HAP-1 (cell line): ENCODE measurements around the gene GOLGA8H.
"Not testable (repeated sequence)": the region's sequence is repeated elsewhere in the genome, so short reads cannot be mapped to it uniquely, and the experiment has no call there.

Source experiments
- DNase-seq, 2 experiments: peaks; one replicate each; pipeline ENCODE4 v3.0.0-alpha.2; 2016 to 2020; ENCODE audit warnings: low spot score in 2 of 2
- H3K27me3 ChIP-seq: fragments of 250-450 bp; sonication (Bioruptor Pico); 2 replicates; pipeline ENCODE4 v1.5.1; 2020; ENCODE audit warnings: low read depth, mild to moderate bottlenecking, moderate library complexity
- H3K36me3 ChIP-seq: fragments of 250-450 bp; sonication (Bioruptor Pico); replicated peaks from 2 replicates; pipeline ENCODE4 v1.5.1; 2020; ENCODE audit warnings: mild to moderate bottlenecking
- H3K4me1 ChIP-seq: fragments of 250-450 bp; sonication (Bioruptor Pico); 2 replicates; pipeline ENCODE4 v1.5.1; 2020; ENCODE audit warnings: mild to moderate bottlenecking
- H3K4me3 ChIP-seq: fragments of 250-450 bp; sonication (Bioruptor Pico); 2 replicates; pipeline ENCODE4 v1.5.1; 2020; ENCODE audit warnings: mild to moderate bottlenecking, moderate library complexity
- H3K9me3 ChIP-seq: fragments of 250-450 bp; sonication (Bioruptor Pico); 2 replicates; pipeline ENCODE4 v1.5.1; 2020; ENCODE audit warnings: mild to moderate bottlenecking, moderate library complexity
- in situ Hi-C: fragments of 300-500 bp; cut with MboI; formaldehyde crosslinking; loops from 3 replicates; pipeline ENCODE4 v1.14.3; 2020; ENCODE audit warnings: low sequenced_read_pairs, inconsistent platforms, mixed read lengths

GOLGA8H gene, protein sequence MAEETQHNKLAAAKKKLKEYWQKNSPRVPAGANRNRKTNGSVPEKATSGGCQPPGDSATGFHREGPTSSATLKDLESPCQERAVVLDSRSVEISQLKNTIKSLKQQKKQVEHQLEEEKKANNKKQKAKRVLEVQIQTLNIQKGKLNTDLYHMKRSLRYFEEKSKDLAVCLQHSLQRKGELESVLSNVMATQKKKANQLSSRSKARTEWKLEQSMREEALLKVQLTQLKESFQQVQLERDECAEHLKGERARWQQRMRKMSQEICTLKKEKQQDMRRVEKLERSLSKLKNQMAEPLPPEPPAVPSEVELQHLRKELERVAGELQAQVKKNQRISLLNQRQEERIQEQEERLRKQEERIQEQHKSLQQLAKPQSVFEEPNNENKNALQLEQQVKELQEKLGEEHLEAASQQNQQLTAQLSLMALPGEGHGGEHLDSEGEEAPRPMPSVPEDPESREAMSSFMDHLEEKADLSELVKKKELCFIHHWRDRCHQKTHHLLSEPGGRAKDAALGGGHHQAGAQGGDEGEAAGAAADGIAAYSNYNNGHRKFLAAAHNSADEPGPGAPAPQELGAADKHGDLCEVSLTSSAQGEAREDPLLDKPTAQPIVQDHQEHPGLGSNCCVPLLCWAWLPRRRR

DNA sequence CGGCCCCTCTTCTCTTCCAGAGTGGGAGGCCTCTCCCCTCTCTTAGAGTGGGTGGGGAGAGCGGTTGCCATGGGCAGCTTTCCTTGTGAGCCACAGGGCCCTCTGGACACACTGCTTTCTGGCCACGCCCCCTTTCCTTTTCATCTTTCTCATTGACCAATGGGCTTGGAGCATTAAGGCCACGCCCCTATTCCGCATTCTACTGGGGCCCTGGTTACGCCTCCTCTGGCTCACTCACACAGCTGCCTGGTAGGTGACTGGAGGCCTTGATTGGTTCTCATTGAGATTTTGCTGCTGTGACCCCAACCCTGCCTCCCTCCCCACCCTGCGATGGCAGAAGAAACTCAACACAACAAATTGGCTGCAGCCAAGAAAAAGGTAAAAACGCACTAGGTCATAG lies at the start of gene GOLGA8H:
TSS of gene GOLGA8H (plus strand) at position 233 of the 400 bp plus-strand sequence. CDS start at position 331, 98 bp downstream.
- in situ Hi-C loops, H3K27me3 ChIP-seq, H3K4me3 ChIP-seq, H3K4me1 ChIP-seq, H3K9me3 ChIP-seq, H3K36me3 ChIP-seq: not testable (repeated sequence)
- peak in 1 of 2 experiments; percentile 16 for DNase-seq

DNA sequence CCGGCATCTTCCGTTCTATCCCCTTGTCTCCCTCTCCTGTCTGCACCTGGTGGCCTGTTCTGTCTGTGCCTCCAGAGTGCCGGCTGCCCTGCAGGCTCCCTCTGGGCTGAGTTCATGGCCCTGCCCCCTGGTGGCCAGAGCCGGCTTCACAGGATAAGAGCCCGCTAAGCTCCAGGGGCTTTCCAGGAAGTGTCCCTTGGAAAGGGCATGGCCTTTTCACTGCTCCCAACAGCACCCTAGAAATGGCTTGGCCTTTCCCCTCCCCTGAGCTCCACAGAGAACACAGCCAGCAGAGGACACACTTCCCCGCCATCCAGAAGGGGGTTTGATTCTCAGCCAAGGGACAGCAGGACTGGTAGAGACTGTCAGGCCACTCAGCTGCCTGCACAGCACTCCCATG lies 36.9 kb upstream of the GOLGA8H start:
- H3K36me3 ChIP-seq, H3K4me3 ChIP-seq, in situ Hi-C loops, DNase-seq, H3K27me3 ChIP-seq, H3K9me3 ChIP-seq, H3K4me1 ChIP-seq: not testable (repeated sequence)

DNA sequence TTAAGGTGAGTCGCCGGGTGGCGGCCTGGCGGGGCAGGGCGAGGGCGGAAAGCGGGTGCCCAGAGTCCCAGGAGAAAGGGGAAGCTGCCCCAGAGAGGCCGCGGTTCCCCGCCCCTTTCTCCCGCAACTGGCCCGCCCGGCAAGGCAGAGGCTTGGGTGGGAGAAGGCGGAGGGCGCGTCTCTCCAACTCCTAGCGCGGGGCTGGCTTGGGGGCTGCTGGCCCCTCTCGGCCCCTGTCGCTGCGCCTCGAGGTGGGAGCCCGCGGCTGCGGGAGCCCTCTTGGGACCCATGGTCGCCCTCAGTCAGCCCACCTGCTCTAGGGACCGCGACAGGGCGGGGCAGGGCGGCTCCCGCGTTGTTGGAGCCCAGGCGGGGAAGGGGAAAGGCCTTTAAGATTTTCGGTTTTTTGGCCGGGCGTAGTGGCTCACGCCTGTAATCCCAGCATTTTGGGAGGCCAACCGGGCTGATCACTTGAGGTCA lies 30.8 kb upstream of the GOLGA8H start:
- DNase-seq, H3K9me3 ChIP-seq, in situ Hi-C loops, H3K4me1 ChIP-seq, H3K27me3 ChIP-seq, H3K4me3 ChIP-seq, H3K36me3 ChIP-seq: not testable (repeated sequence)

DNA sequence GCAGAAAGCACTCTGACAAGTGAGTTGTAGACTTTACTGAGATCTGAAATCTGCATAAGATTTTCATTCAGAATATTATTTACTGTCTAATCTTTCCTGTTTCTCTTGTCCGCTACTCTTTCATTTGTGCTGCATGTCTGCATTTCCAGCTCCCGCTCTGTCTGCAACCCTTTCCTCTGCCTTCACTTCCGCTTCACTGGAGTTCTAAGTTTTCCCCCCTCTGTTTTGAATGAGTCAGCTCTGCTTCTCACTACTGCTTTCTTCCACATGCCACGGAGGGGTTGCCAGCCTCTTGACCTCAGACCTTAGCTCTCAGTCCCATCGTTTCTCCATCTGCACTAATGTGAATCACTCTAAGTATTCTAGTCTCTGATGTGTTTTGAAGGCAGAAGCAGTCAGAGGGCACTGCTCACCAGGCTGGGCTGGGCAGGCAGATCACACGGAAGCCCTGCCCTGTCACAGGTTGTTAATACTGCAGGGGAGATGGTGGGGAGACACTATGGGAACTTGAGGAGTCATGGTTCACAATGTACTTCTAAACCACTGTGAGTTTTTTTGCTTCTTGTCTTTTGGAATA lies 24.3 kb upstream of the GOLGA8H start:
- in situ Hi-C loops, H3K4me3 ChIP-seq, H3K27me3 ChIP-seq, H3K36me3 ChIP-seq, H3K9me3 ChIP-seq, DNase-seq, H3K4me1 ChIP-seq: not testable (repeated sequence)

DNA sequence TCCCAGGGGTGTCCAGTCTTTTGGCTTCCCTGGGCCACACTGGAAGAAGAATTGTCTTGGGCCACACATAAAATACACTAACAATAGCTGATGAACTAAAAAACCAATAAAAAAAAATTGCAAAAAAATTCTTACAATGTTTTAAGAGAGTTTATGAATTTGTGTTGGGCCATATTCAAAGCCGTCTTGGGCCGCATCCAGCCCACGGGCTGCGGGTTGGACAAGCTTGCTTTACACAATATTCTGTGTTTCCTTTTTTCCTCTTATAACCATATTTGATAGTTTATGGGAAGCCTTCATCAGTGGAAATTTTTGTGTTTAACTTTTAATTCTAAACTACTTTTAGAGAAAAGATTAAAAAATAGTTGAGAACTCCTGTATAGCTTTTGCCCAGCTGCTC lies 23.1 kb upstream of the GOLGA8H start:
- H3K36me3 ChIP-seq, H3K9me3 ChIP-seq, in situ Hi-C loops, H3K4me1 ChIP-seq, DNase-seq, H3K27me3 ChIP-seq, H3K4me3 ChIP-seq: not testable (repeated sequence)

DNA sequence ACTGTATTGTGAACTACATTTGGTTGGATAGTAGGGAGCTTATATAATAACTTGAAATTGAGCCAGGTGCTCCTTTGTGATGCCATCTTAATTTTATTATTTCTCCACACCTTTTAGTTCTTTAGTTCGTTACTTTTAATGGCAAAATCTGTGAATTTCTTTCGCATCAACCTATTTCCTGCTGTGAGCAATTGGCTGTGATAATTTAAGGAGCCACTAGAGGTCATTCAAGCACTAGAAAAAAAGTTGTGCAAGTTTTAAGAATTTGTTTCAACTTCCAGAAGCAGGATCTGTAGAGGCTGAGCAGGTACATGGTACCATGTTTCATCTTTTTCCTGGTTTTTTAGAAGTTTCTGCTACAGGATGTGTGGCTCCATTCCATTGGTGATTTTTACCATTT lies 4.9 kb upstream of the GOLGA8H start:
- in situ Hi-C loops, H3K4me1 ChIP-seq, H3K9me3 ChIP-seq, H3K27me3 ChIP-seq, DNase-seq, H3K4me3 ChIP-seq, H3K36me3 ChIP-seq: not testable (repeated sequence)

DNA sequence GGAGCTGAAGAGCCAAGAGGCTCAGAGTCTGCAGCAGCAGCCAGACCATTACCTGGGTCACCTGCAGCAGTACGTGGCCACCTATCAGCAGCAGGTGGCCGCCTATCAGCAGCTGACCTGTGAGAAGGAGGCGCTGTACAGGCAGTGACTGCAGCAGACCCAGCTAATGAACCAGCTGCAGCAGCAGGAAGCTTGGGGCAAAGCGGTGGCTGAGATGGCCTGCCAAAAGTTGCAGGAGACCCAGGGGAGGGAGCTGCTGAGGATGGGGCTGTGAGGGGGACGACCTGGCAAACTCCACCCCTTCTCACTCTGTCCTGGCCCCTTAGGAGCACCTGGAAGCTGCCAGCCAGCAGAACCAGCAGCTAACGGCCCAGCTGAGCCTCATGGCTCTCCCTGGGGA lies 8.4 kb downstream of the GOLGA8H start:
- DNase-seq, H3K27me3 ChIP-seq, H3K36me3 ChIP-seq, H3K9me3 ChIP-seq, H3K4me1 ChIP-seq, H3K4me3 ChIP-seq, in situ Hi-C loops: not testable (repeated sequence)

DNA sequence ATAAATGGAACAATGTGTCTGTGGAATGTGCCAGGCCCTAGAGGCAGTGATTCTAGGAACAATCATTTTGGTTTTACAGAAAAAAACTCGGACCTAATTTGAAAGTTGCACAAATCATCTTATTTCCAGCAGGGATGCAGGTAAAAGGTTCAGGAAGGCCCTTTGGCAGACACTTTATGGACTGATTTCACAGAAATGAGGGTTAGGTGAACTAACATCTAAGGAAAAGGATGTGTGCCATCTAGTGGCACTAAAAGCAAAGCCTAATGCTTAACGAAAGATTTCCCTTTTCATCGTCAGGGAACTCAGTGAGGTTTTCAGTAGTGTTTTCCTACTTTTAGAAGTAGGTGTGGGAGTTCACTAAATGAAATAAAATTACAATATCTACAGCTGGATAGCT lies 17.5 kb downstream of the GOLGA8H start:
- H3K9me3 ChIP-seq, H3K4me3 ChIP-seq, H3K27me3 ChIP-seq, H3K4me1 ChIP-seq, in situ Hi-C loops, H3K36me3 ChIP-seq, DNase-seq: not testable (repeated sequence)

DNA sequence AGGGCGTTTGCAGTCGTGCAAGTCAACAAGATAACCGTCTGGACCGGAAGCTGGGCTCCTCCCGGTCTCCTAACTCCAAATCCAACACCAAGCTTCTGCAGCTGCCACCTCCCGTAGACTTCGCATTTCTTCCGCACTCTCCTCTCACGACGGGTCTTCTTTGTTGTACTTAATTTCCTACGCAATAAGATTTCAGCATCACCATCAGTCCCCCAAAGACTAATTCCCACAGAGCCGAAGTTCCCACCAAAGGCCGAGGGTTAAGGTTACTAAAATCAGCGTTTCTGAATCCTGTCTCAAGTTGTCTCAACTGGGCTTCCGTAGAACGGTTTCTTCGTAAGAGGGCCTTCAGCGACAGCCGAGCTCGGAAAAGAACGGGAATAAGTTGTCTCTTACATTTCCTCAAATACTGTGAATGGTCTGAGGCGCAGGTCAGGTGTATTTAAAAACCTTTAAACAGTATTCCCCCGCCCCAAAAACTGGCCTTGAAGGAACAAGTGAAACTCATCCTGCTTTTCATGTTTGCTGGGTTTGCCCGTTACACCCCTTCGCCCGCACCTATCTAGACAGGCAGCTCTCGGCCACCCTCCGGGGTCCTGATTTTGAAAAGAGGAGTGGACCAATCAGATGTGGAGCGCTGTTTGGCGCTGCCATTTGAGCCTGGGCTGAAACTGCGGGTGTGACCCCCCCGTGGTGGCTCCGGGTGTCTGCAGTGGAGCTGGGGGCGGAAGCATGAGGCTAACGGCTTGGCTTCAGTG lies 21.8 kb downstream of the GOLGA8H start, which contains the start of gene ARHGAP11B:
TSS of gene ARHGAP11B (plus strand) at position 693 of the 758 bp plus-strand sequence.
- in situ Hi-C loops, H3K9me3 ChIP-seq, H3K36me3 ChIP-seq, H3K27me3 ChIP-seq, H3K4me1 ChIP-seq: not testable (repeated sequence)
- peak within 1 kb of the TSS; percentile 77 for H3K4me3 ChIP-seq
- peak; percentile 86 to 97 for DNase-seq

DNA sequence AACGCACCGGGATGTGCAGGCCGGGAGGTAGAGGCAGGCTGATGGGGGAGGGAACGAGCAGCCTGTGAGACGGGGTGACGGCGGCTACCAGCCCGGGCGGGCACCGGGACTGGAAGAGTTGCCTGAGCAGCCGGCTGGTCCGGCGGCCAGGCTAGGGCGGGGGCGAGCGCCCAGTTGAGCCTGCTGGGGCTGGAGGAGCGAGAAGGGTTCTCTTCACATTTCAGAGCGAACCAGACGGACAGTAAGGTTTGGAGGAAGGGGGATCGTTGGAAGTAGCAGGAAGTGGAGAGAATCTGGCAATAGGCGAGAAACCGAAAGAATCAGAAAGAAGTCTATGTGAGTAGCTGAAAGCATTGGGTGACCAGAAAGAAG lies 22.4 kb downstream of the GOLGA8H start:
- H3K27me3 ChIP-seq, H3K9me3 ChIP-seq, H3K4me1 ChIP-seq, H3K36me3 ChIP-seq, DNase-seq, in situ Hi-C loops: not testable (repeated sequence)
- H3K4me3 ChIP-seq: peak overlapping the region; percentile 77

DNA sequence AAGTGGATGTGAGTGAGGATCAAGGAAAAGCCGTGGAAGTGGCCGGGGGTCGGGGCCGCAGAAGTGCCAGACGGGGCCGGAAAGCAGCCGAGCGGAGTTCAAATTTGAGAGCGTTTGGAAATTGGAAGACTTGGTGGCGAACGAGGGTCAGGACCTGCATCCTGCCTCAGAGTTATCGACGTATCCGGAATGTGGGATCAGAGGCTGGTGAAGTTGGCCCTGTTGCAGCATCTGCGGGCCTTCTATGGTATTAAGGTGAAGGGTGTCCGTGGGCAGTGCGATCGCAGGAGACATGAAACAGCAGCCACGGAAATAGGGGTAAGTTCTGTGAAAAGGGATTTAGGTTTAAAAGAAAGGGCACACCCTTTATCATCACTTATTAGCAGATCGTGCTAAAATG lies 22.8 kb downstream of the GOLGA8H start:
- H3K9me3 ChIP-seq, in situ Hi-C loops, H3K4me1 ChIP-seq, H3K27me3 ChIP-seq, H3K36me3 ChIP-seq: not testable (repeated sequence)
- peak overlapping the region; percentile 77 for H3K4me3 ChIP-seq
- peak in 1 of 2 experiments; percentile 26 for DNase-seq

DNA sequence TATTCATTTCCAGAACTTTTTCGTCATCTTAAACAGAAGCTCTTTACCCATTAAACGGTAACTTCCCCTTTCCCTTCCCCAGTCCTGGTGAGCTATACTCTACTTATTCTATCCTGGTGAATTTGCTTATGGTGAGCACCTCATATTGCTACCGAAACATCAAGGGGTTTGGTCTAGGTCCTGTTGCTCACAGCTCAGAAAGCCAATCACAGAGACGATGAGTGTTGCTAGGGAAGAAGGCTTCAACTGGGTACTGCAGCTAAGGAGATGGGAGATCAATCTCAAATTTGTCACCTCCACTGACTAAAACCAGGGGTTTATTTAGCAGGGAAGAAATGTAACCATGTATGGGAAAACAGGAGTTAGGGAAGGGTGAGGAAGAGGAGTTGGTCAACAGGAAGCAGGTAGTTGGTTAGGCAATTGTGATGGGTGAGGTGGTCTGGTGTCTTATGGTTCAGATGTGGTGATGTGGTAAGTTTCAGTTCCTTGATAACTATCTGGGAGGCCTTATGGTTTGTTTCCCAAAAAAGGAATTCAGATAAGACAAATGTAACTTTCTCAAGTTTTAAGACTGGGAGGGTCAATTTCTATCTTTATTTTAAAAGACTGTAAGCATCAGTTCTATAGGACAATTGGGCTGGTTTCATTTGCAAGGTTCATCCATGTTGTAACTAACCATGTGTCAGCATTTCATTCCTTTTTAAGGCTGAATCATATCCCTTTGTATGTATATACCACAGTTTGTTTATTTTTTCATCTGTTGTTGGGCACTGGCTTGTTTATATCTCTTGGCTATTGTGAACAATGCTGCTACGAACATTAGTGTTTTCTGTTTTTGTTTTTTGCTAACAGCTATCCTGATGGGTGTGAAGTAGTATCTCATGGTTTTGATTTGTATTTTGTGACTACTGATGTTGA lies 46.4 kb downstream of the GOLGA8H start:
- Histone ChIP-seq H3K4me1 (no peaks in the 10 kb centered on the region; the same call in 1 of the 2 replicates), H3K4me3 (no peak overlapping the region), H3K9me3 (no peaks in the 10 kb centered on the region), H3K27me3 (no peaks in the 10 kb centered on the region), H3K36me3 (peaks cover 40% of the 10 kb centered on the region)
- in situ Hi-C loops: no loop called here
- no peak for DNase-seq

DNA sequence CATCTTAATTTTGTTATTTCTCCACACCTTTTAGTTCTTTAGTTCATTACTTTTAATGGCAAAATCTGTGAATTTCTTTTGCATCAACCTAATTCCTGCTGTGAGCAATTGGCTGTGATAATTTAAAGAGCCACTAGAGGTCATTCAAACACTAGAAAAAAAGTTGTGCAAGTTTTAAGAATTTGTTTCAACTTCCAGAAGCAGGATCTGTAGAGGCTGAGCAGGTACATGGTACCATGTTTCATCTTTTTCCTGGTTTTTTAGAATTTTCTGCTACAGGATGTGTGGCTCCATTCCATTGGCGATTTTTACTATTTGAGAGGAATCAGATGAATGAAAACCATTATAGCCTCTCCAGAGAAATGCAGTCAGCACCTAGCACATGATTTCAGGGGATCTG lies 57.3 kb downstream of the GOLGA8H start:
- H3K4me3 ChIP-seq, DNase-seq, H3K4me1 ChIP-seq, H3K27me3 ChIP-seq, H3K9me3 ChIP-seq, in situ Hi-C loops: not testable (repeated sequence)
- H3K36me3 ChIP-seq: peaks cover 35% of the 10 kb centered on the region
